Activated CD8-positive, alpha-beta memory T cell treated with anti-CD3 and anti-CD28 coated beads for 36 hours (primary cell): ENCODE data around the gene IFITM5. TPM values are rescaled to one million over a fixed set of nuclear protein-coding genes. Genes with fewer than 3 reads are reported as not detected.

Experiments
- CTCF ChIA-PET: fragments of 350-600 bp; sonication (Branson Sonifier 250); formaldehyde crosslinking; loops from one replicate; lab custom pipeline; 2021; ENCODE audit warnings: antibody characterized with exemption; lab: Charles Lee
- POLR2A ChIA-PET: fragments of 350-600 bp; sonication (Branson Sonifier 250); formaldehyde crosslinking; loops from one replicate; lab custom pipeline; 2021; ENCODE audit warnings: antibody characterized with exemption; lab: Charles Lee
- total RNA-seq, 2 experiments: library from RNA; stranded (reverse); gene quantifications; one replicate each; pipeline ENCODE4 v1.2.3, GENCODE V29; 2021

Gene IFITM5
- total RNA-seq, 2 experiments from 2014 or later: not detected

- CTCF ChIA-PET: interaction anchor here (0.7 to 3.6 kb wide), 17 partner anchors 10 to 518 kb away, joined by 3 to 17 read pairs (median 5); partner anchors contain the start of gene PGGHG
- POLR2A ChIA-PET: interaction anchor here (0.8 to 1.4 kb wide), 2 partner anchors 23 to 37 kb away, joined by 3 read pairs; no protein-coding TSS in a partner anchor
Observed at GRCh38 chr11:304915-305843, 5.9 kb upstream of the IFITM5 start.

- CTCF ChIA-PET: interaction anchor here (0.9 to 3.6 kb wide), 4 partner anchors 9 to 22 kb away, joined by 4 to 17 read pairs (median 12); partner anchors contain the start of gene PGGHG
- POLR2A ChIA-PET: no interaction called here
Observed at GRCh38 chr11:304061-304506, 4.8 kb upstream of the IFITM5 start.

GRCh38 chr11:303363-303762 lies 4.0 kb upstream of the IFITM5 start:
- POLR2A ChIA-PET: no interaction called here

GRCh38 chr11:299951-300735 lies 817 bp upstream of the IFITM5 start:
- ChIA-PET POLR2A (no interaction called here), CTCF (interaction anchor here (1.1 to 1.8 kb wide), 6 partner anchors 10 to 62 kb away, joined by 3 to 4 read pairs (median 3); partner anchors contain the start of gene PGGHG)

More at GRCh38 chr11:303363-303762, 4.0 kb upstream of the IFITM5 start:
- CTCF ChIA-PET: interaction anchor here (0.7 kb wide), 1 partner anchor 14 kb away, joined by 4 read pairs; no protein-coding TSS in a partner anchor

GRCh38 chr11:298406-299065 lies 790 bp downstream of the IFITM5 start:
- ChIA-PET CTCF (interaction anchor here (0.6 to 1.7 kb wide), 3 partner anchors 8 to 248 kb away, joined by 3 to 4 read pairs (median 3); no protein-coding TSS in a partner anchor), POLR2A (no interaction called here)

GRCh38 chr11:297586-298405 lies 1.5 kb downstream of the IFITM5 start:
- CTCF ChIA-PET: no interaction called here
- POLR2A ChIA-PET: interaction anchor here (0.6 kb wide), 1 partner anchor 84 kb away, joined by 3 read pairs; no protein-coding TSS in a partner anchor

GRCh38 chr11:297051-297585 lies 2.2 kb downstream of the IFITM5 start:
- CTCF ChIA-PET: no interaction called here
- POLR2A ChIA-PET: interaction anchor here (0.6 kb wide), 1 partner anchor 85 kb away, joined by 3 read pairs; no protein-coding TSS in a partner anchor

GRCh38 chr11:296171-297050 lies 2.9 kb downstream of the IFITM5 start:
- ChIA-PET POLR2A (no interaction called here), CTCF (interaction anchor here (2.6 kb wide), 1 partner anchor 9 kb away, joined by 17 read pairs; no protein-coding TSS in a partner anchor)

GRCh38 chr11:295351-296170 lies 3.8 kb downstream of the IFITM5 start:
- POLR2A ChIA-PET: no interaction called here
- CTCF ChIA-PET: interaction anchor here (2.6 kb wide), 1 partner anchor 10 kb away, joined by 17 read pairs; no protein-coding TSS in a partner anchor

- CTCF ChIA-PET: interaction anchor here (1.1 to 2.6 kb wide), 2 partner anchors 11 to 14 kb away, joined by 4 to 17 read pairs; no protein-coding TSS in a partner anchor
- POLR2A ChIA-PET: no interaction called here
Observed at GRCh38 chr11:294780-295179, 4.5 kb downstream of the IFITM5 start.

- CTCF ChIA-PET: interaction anchor here (1.1 to 2.6 kb wide), 2 partner anchors 12 to 13 kb away, joined by 4 to 17 read pairs; no protein-coding TSS in a partner anchor
- POLR2A ChIA-PET: interaction anchor here (0.9 kb wide), 1 partner anchor 12 kb away, joined by 3 read pairs; no protein-coding TSS in a partner anchor
Observed at GRCh38 chr11:293852-294661, 5.3 kb downstream of the IFITM5 start.

- POLR2A ChIA-PET: interaction anchor here (0.9 kb wide), 1 partner anchor 11 kb away, joined by 3 read pairs; no protein-coding TSS in a partner anchor
- CTCF ChIA-PET: interaction anchor here (0.6 to 2.6 kb wide), 3 partner anchors 12 to 65 kb away, joined by 3 to 17 read pairs (median 4); no protein-coding TSS in a partner anchor
Observed at GRCh38 chr11:293271-293851, 6.0 kb downstream of the IFITM5 start.

- ChIA-PET CTCF (interaction anchor here (0.6 kb wide), 1 partner anchor 64 kb away, joined by 3 read pairs; no protein-coding TSS in a partner anchor), POLR2A (no interaction called here)
Observed at GRCh38 chr11:292211-293121, 6.9 kb downstream of the IFITM5 start.
